ENCODE data around the gene ANTKMT. TPM values are rescaled to one million over a fixed set of nuclear protein-coding genes. Genes with fewer than 3 reads are reported as not detected.

ANTKMT gene
- total and polyA plus RNA-seq, 4 experiments from 2014 or later: 14.5 to 36.4 (median 22.5) TPM

- peaks cover 0 to 1% (median 0%) of the 10 kb centered on the region in 8 donors for H3K9me3 Mint-ChIP-seq
- intact Hi-C loops (cut with micrococcal nuclease): no loop called here
- peak overlapping the region in 1 of 2 donors; percentile 62 for H3K4me3 ChIP-seq (ENCODE audit: low read length in 2 of 2)
- ChIA-PET POLR2A (ENCODE audit: partially characterized antibody) (interaction anchor here (0.9 to 10.2 kb wide), 8 partner anchors 10 to 46 kb away, joined by 3 to 212 read pairs (median 5); partner anchors contain the start of genes ANTKMT, METTL26, RHOT2 and WDR24), CTCF (ENCODE audit: partially characterized antibody) (no interaction called here)
- peak overlapping the region; percentile 65 to 88 (median 74) for H3K4me3 Mint-ChIP-seq
- no peak overlapping the region for H3K27ac ChIP-seq (ENCODE audit: low read depth, low read length)
- H3K36me3 ChIP-seq (ENCODE audit: insufficient read depth, low read length): peaks cover 12% of the 10 kb centered on the region
- no peaks in the 10 kb centered on the region for H3K27me3 Mint-ChIP-seq
- H3K4me1 Mint-ChIP-seq: peaks cover 5 to 45% (median 29%) of the 10 kb centered on the region in 4 donors
- no peak for DNase-seq
- peaks cover 57% of the 10 kb centered on the region for H3K4me1 ChIP-seq (ENCODE audit: insufficient read depth, low read length)
- no peaks in the 10 kb centered on the region for H3K27me3 ChIP-seq (ENCODE audit: insufficient read depth, low read length)
- peak overlapping the region in 5 of 7 donors; percentile 36 to 91 (median 84) for H3K27ac Mint-ChIP-seq
- no peaks in the 10 kb centered on the region for H3K9me3 ChIP-seq (ENCODE audit: control insufficient read depth in 1 of 2, low read length in 2 of 2)
- H3K36me3 Mint-ChIP-seq: peaks cover 4 to 17% of the 10 kb centered on the region in 2 donors
Measured at GRCh38 chr16:681746-682427, 39.1 kb upstream of the ANTKMT start.

- POLR2A ChIA-PET (ENCODE audit: partially characterized antibody): interaction anchor here (0.9 to 10.2 kb wide), 5 partner anchors 10 to 47 kb away, joined by 3 to 212 read pairs (median 6); partner anchors contain the start of genes METTL26, RHOT2 and WDR24
- Histone ChIP-seq H3K36me3 (ENCODE audit: insufficient read depth, low read length) (peaks cover 12% of the 10 kb centered on the region), H3K27me3 (ENCODE audit: insufficient read depth, low read length) (no peaks in the 10 kb centered on the region), H3K4me3 (ENCODE audit: low read length in 2 of 2) (no peak overlapping the region), H3K4me1 (ENCODE audit: insufficient read depth, low read length) (peaks cover 55% of the 10 kb centered on the region), H3K9me3 (ENCODE audit: control insufficient read depth in 1 of 2, low read length in 2 of 2) (no peaks in the 10 kb centered on the region), H3K27ac (ENCODE audit: low read depth, low read length) (peak overlapping the region; percentile 70)
- H3K4me3 Mint-ChIP-seq: peak overlapping the region; percentile 63 to 88 (median 70)
- intact Hi-C loops (cut with micrococcal nuclease): no loop called here
- CTCF ChIA-PET (ENCODE audit: partially characterized antibody): no interaction called here
- peaks cover 0 to 1% (median 0%) of the 10 kb centered on the region in 8 donors for H3K9me3 Mint-ChIP-seq
- peaks cover 4 to 17% of the 10 kb centered on the region in 2 donors for H3K36me3 Mint-ChIP-seq
- no peaks in the 10 kb centered on the region for H3K27me3 Mint-ChIP-seq
- DNase-seq: no peak
- peaks cover 5 to 43% (median 27%) of the 10 kb centered on the region in 4 donors for H3K4me1 Mint-ChIP-seq
- peak overlapping the region in 6 of 7 donors; percentile 13 to 91 (median 80) for H3K27ac Mint-ChIP-seq
Measured at GRCh38 chr16:682493-683395, 38.2 kb upstream of the ANTKMT start.

GRCh38 chr16:683396-684070 lies 37.4 kb upstream of the ANTKMT start:
- no peaks in the 10 kb centered on the region for H3K27me3 Mint-ChIP-seq
- peaks cover 12% of the 10 kb centered on the region for H3K36me3 ChIP-seq (ENCODE audit: insufficient read depth, low read length)
- peak overlapping the region; percentile 70 for H3K27ac ChIP-seq (ENCODE audit: low read depth, low read length)
- H3K27ac Mint-ChIP-seq: peak overlapping the region in 6 of 7 donors; percentile 42 to 91 (median 62)
- H3K27me3 ChIP-seq (ENCODE audit: insufficient read depth, low read length): no peaks in the 10 kb centered on the region
- H3K9me3 ChIP-seq (ENCODE audit: control insufficient read depth in 1 of 2, low read length in 2 of 2): no peaks in the 10 kb centered on the region
- H3K4me3 Mint-ChIP-seq: peak overlapping the region; percentile 41 to 77 (median 67)
- peaks cover 0 to 1% (median 0%) of the 10 kb centered on the region in 8 donors for H3K9me3 Mint-ChIP-seq
- DNase-seq: no peak
- peak overlapping the region in 1 of 2 donors; percentile 62 for H3K4me3 ChIP-seq (ENCODE audit: low read length in 2 of 2)
- ChIA-PET POLR2A (ENCODE audit: partially characterized antibody) (interaction anchor here (1.0 to 10.2 kb wide), 9 partner anchors 8 to 47 kb away, joined by 3 to 212 read pairs (median 7); partner anchors contain the start of genes RHBDL1, RHOT2 and WDR24), CTCF (ENCODE audit: partially characterized antibody) (no interaction called here)
- peaks cover 5 to 43% (median 27%) of the 10 kb centered on the region in 4 donors for H3K4me1 Mint-ChIP-seq
- peaks cover 57% of the 10 kb centered on the region for H3K4me1 ChIP-seq (ENCODE audit: insufficient read depth, low read length)
- peaks cover 4 to 17% of the 10 kb centered on the region in 2 donors for H3K36me3 Mint-ChIP-seq
- intact Hi-C loops (cut with micrococcal nuclease): loop anchor here (1.0 to 2.0 kb wide), 2 partner anchors 15 to 35 kb away; partner anchors contain the start of genes RHOT2 and WDR90

- H3K27me3 Mint-ChIP-seq: no peaks in the 10 kb centered on the region
- H3K27ac ChIP-seq (ENCODE audit: low read depth, low read length): peak within 1 kb of the TSS; percentile 70
- peaks cover 4 to 17% of the 10 kb centered on the region in 2 donors for H3K36me3 Mint-ChIP-seq
- peak; percentile 93 to 96 (median 94) for DNase-seq
- peak within 1 kb of the TSS; percentile 66 to 86 (median 77) for H3K4me3 Mint-ChIP-seq
- peaks cover 12% of the 10 kb centered on the region for H3K36me3 ChIP-seq (ENCODE audit: insufficient read depth, low read length)
- ChIA-PET CTCF (ENCODE audit: partially characterized antibody) (no interaction called here), POLR2A (ENCODE audit: partially characterized antibody) (interaction anchor here (0.8 to 10.2 kb wide), 10 partner anchors 9 to 47 kb away, joined by 3 to 212 read pairs (median 6); partner anchors contain the start of genes RHBDL1, RHOT2 and WDR24)
- H3K4me1 ChIP-seq (ENCODE audit: insufficient read depth, low read length): peaks cover 58% of the 10 kb centered on the region
- H3K4me1 Mint-ChIP-seq: peaks cover 6 to 44% (median 27%) of the 10 kb centered on the region in 4 donors
- peak within 1 kb of the TSS in 1 of 2 donors; percentile 62 for H3K4me3 ChIP-seq (ENCODE audit: low read length in 2 of 2)
- no peaks in the 10 kb centered on the region for H3K9me3 ChIP-seq (ENCODE audit: control insufficient read depth in 1 of 2, low read length in 2 of 2)
- H3K9me3 Mint-ChIP-seq: peaks cover 0 to 1% (median 0%) of the 10 kb centered on the region in 8 donors
- H3K27ac Mint-ChIP-seq: peak within 1 kb of the TSS; percentile 42 to 91 (median 85)
- intact Hi-C loops (cut with micrococcal nuclease): loop anchor here (1.0 to 2.0 kb wide), 2 partner anchors 16 to 35 kb away; partner anchors contain the start of genes RHOT2 and WDR90
- no peaks in the 10 kb centered on the region for H3K27me3 ChIP-seq (ENCODE audit: insufficient read depth, low read length)
Measured at GRCh38 chr16:684071-684794, 36.7 kb upstream of the ANTKMT start, which contains the start of gene JMJD8. JMJD8 (minus strand) TSS chr16:684334; CDS start chr16:684319, 15 bp downstream.

GRCh38 chr16:684961-685696 lies 35.8 kb upstream of the ANTKMT start:
- Histone ChIP-seq H3K36me3 (ENCODE audit: insufficient read depth, low read length) (peaks cover 12% of the 10 kb centered on the region), H3K27ac (ENCODE audit: low read depth, low read length) (no peak overlapping the region), H3K4me3 (ENCODE audit: low read length in 2 of 2) (no peak overlapping the region), H3K4me1 (ENCODE audit: insufficient read depth, low read length) (peaks cover 62% of the 10 kb centered on the region), H3K27me3 (ENCODE audit: insufficient read depth, low read length) (no peaks in the 10 kb centered on the region), H3K9me3 (ENCODE audit: control insufficient read depth in 1 of 2, low read length in 2 of 2) (no peaks in the 10 kb centered on the region)
- Mint-ChIP-seq H3K4me3 (peak overlapping the region in 2 of 8 donors; percentile 10 to 29), H3K36me3 (peaks cover 4 to 17% of the 10 kb centered on the region in 2 donors), H3K4me1 (peaks cover 5 to 47% (median 29%) of the 10 kb centered on the region in 4 donors), H3K27ac (peak overlapping the region in 1 of 7 donors; percentile 86), H3K9me3 (peaks cover 0 to 1% (median 0%) of the 10 kb centered on the region in 8 donors), H3K27me3 (no peaks in the 10 kb centered on the region)
- ChIA-PET POLR2A (ENCODE audit: partially characterized antibody) (interaction anchor here (0.8 to 10.2 kb wide), 8 partner anchors 8 to 48 kb away, joined by 3 to 212 read pairs (median 7); partner anchors contain the start of genes RHBDL1, RHOT2 and WDR24), CTCF (ENCODE audit: partially characterized antibody) (no interaction called here)
- DNase-seq: no peak
- intact Hi-C loops (cut with micrococcal nuclease): loop anchor here (1.0 to 2.0 kb wide), 2 partner anchors 17 to 36 kb away; partner anchors contain the start of genes RHOT2 and WDR90
